SK-N-SH (cell line): ENCODE measurements around the gene DLK2. TPM values are rescaled to one million over a fixed set of nuclear protein-coding genes. Genes with fewer than 3 reads are reported as not detected.

Source experiments
- CTCF ChIA-PET: fragments of 300-600, 350-600 bp; formaldehyde crosslinking; extraction: SDS; loops from one replicate; lab custom pipeline; 2021; lab: Yijun Ruan, JAX
- POLR2A ChIA-PET: fragments of 350-600 bp; sonication (Branson Sonifier 250); formaldehyde crosslinking; extraction: SDS; loops from one replicate; lab custom pipeline; 2020; ENCODE audit warnings: antibody characterized with exemption, inconsistent platforms; lab: Yijun Ruan, JAX
- DNase-seq: peaks from one replicate; pipeline ENCODE4 v3.0.0; 2012
- H2AFZ ChIP-seq: fragments of 200-600 bp; sonication (generic); 2 replicates; pipeline ENCODE4 v1.8.1; 2016; ENCODE audit warnings: antibody characterized with exemption, mild to moderate bottlenecking, low read depth
- H3F3A ChIP-seq: fragments of 200-600 bp; sonication (generic); replicated peaks from 2 replicates; pipeline ENCODE3; 2016; ENCODE audit warnings: antibody characterized with exemption, mild to moderate bottlenecking; ENCODE audit not compliant: insufficient read depth
- H3K27ac ChIP-seq, 2 experiments: fragments of 200-500 bp in 1 of 2; fragments of 200-600 bp in 1 of 2; sonication (Bioruptor generic) in 1 of 2; sonication (generic), shearing (Covaris generic) in 1 of 2; 2 replicates each; pipeline versions ENCODE4 v1.5.1 to v1.6.1; 2014 to 2016; ENCODE audit warnings: low read depth in 2 of 2, inconsistent platforms in 1 of 2, low read length in 1 of 2, mild to moderate bottlenecking in 1 of 2, mixed read lengths in 1 of 2
- H3K27me3 ChIP-seq: fragments of 200-600 bp; sonication (generic), shearing (Covaris generic); 2 replicates; pipeline ENCODE4 v1.6.1; 2016; ENCODE audit warnings: mixed run types; ENCODE audit not compliant: insufficient read depth
- H3K36me3 ChIP-seq, 2 experiments: fragments of 200-500 bp in 1 of 2; fragments of 200-600 bp in 1 of 2; sonication (Bioruptor generic) in 1 of 2; sonication (generic) in 1 of 2; replicated peaks in 1 of 2; 2 replicates each; pipeline versions ENCODE3 to v1.5.1; 2014 to 2016; ENCODE audit warnings: low read length in 1 of 2, mild to moderate bottlenecking in 1 of 2; ENCODE audit not compliant: insufficient read depth in 2 of 2, control insufficient read depth in 1 of 2
- H3K4me1 ChIP-seq, 2 experiments: fragments of 200-500 bp in 1 of 2; fragments of 200-600 bp in 1 of 2; sonication (Bioruptor generic) in 1 of 2; sonication (generic), shearing (Covaris generic) in 1 of 2; 2 replicates each; pipeline versions ENCODE4 v1.5.1 to v1.6.1; 2014 to 2016; ENCODE audit warnings: low read depth in 1 of 2, low read length in 1 of 2, mixed run types in 1 of 2; ENCODE audit not compliant: insufficient read depth in 2 of 2, control insufficient read depth in 1 of 2
- H3K4me2 ChIP-seq: fragments of 200-600 bp; sonication (generic), shearing (Covaris generic); 2 replicates; pipeline ENCODE4 v1.6.1; 2017; ENCODE audit warnings: mixed run types
- H3K4me3 ChIP-seq, 2 experiments: fragments of 200-500 bp in 1 of 2; fragments of 200-600 bp in 1 of 2; sonication (Bioruptor generic) in 1 of 2; sonication (generic), shearing (Covaris generic) in 1 of 2; 2 replicates each; pipeline versions ENCODE4 v1.5.1 to v1.8.1; 2014 to 2016; ENCODE audit warnings: low read depth in 2 of 2, inconsistent platforms in 1 of 2, low read length in 1 of 2, mild to moderate bottlenecking in 1 of 2, mixed read lengths in 1 of 2, moderate library complexity in 1 of 2
- H3K79me2 ChIP-seq: fragments of 200-600 bp; sonication (generic); 2 replicates; pipeline ENCODE4 v1.8.1; 2017; ENCODE audit warnings: mild to moderate bottlenecking; ENCODE audit not compliant: insufficient read depth
- H3K9ac ChIP-seq: fragments of 200-600 bp; sonication (generic); 2 replicates; pipeline ENCODE4 v1.6.1; 2017; ENCODE audit warnings: mixed run types
- H3K9me2 ChIP-seq: fragments of 200-600 bp; sonication (generic); 2 replicates; pipeline ENCODE4 v1.6.1; 2017; ENCODE audit warnings: mixed run types
- H3K9me3 ChIP-seq: fragments of 200-600 bp; sonication (generic); 2 replicates; pipeline ENCODE4 v1.6.1; 2017; ENCODE audit warnings: mixed run types, mild to moderate bottlenecking, moderate library complexity
- H4K20me1 ChIP-seq: fragments of 200-600 bp; sonication (generic); 2 replicates; pipeline ENCODE4 v1.6.1; 2017; ENCODE audit warnings: mild to moderate bottlenecking, mixed run types; ENCODE audit not compliant: insufficient read depth
- FOSL2 ChIP-seq: IDR thresholded peaks from 2 replicates; pipeline ENCODE4 v1.4.0; 2012; ENCODE audit warnings: low read depth, mild to moderate bottlenecking, moderate library complexity, borderline replicate concordance
- MXI1 ChIP-seq: IDR thresholded peaks from 2 replicates; pipeline ENCODE4 v1.6.1; 2012; ENCODE audit warnings: mild to moderate bottlenecking, low read depth, low read length, improper control_type of control experiment
- NRF1 ChIP-seq: IDR thresholded peaks from 2 replicates; pipeline ENCODE4 v1.6.1; 2012; ENCODE audit warnings: low read depth, mild to moderate bottlenecking, low read length
- RAD21 ChIP-seq: IDR thresholded peaks from 2 replicates; pipeline ENCODE4 v1.6.1; 2012; ENCODE audit warnings: mild to moderate bottlenecking, low read length
- RXRA ChIP-seq: IDR thresholded peaks from 2 replicates; pipeline ENCODE4 v1.4.0; 2012; ENCODE audit warnings: low read depth, mild to moderate bottlenecking, borderline replicate concordance
- SIN3A ChIP-seq: IDR thresholded peaks from 2 replicates; pipeline ENCODE4 v1.6.1; 2012; ENCODE audit warnings: low read depth, mild to moderate bottlenecking, low read length, moderate library complexity, borderline replicate concordance
- TAF1 ChIP-seq: IDR thresholded peaks from 2 replicates; pipeline ENCODE4 v1.6.1; 2012; ENCODE audit warnings: low read depth, mild to moderate bottlenecking, low read length, moderate library complexity, borderline replicate concordance
- TCF12 ChIP-seq: IDR thresholded peaks from 2 replicates; pipeline ENCODE4 v1.4.0; 2012
- WGBS: methylation state at CpG from one replicate; pipeline ENCODE4 v1.1.6; 2017; ENCODE audit warnings: low lambda C conversion rate; 5-methylcytosine and 5-hydroxymethylcytosine counted together
- polyA plus RNA-seq, 3 experiments: library from polyadenylated mRNA; depleted of rRNA; stranded (reverse); fragments of >200 nt; gene quantifications; 2 replicates each; pipeline ENCODE4 v1.2.3, GENCODE V29; 2012
- TF ChIP-seq, protein P1 (sequence below): IDR thresholded peaks from 2 replicates; pipeline ENCODE4 v1.6.1; 2012; ENCODE audit warnings: mild to moderate bottlenecking, low read depth, low read length, moderate library complexity
- TF ChIP-seq, protein P2 (sequence below): IDR thresholded peaks from 2 replicates; pipeline ENCODE4 v1.4.0; 2012; ENCODE audit warnings: low read depth
- TF ChIP-seq, protein P3 (sequence below): IDR thresholded peaks from 2 replicates; pipeline ENCODE4; 2012

Gene DLK2, protein sequence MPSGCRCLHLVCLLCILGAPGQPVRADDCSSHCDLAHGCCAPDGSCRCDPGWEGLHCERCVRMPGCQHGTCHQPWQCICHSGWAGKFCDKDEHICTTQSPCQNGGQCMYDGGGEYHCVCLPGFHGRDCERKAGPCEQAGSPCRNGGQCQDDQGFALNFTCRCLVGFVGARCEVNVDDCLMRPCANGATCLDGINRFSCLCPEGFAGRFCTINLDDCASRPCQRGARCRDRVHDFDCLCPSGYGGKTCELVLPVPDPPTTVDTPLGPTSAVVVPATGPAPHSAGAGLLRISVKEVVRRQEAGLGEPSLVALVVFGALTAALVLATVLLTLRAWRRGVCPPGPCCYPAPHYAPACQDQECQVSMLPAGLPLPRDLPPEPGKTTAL
- polyA plus RNA-seq (2012; rRNA removed) = 1.9 and 3.9 TPM in 2 replicates
- 1.4 and 2.0 TPM in 2 replicates for polyA plus RNA-seq (2012; cell fraction: cytosol; rRNA removed)
- polyA plus RNA-seq (2012; cell fraction: nucleus; rRNA removed) = 1.9 and 2.7 TPM in 2 replicates

DNA sequence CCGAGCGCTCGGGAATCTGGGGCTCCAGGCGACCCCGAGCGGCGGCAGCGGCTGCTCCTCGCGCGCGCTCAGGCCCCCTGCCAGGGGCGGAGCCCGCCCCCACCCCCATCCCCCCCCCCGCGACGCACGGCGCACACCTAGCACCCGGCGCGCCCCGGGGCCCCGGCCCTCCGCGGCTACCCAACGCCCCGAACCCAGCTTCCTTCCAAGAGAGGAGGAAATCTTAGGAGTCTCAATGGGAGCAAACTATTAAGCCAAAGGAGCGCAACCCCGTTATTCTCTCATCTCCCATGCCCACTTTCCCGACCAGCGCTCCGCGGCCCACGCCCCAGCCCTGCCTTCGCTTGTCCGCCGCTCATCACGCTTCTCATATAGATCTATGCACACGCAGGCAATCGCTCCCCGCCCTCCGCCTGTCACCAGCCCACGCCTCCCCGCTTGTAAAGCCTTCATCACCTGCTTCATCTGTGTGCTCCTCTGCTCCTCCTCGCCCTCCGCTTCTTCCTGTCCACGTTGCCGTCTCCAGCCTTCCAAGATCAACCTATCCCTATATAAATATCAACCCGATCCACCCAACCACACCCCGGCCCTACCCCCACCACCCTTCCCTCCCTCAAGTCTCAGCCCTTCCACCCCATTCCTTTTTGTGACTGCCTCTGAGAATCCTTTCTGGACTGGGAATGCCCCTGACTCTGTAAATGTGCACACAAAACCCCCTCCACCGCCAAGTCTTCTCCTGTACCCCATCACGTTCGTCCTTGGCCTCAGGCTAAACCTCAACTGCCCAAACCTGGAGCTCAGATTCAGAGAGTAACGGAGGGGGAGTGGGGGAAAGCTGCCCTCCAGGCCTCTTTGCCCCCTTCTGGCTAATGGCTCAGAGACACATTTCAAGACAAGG lies at the start of gene DLK2:
DLK2 (minus strand) TSS at position 18 of the 898 bp plus-strand sequence. CDS start 723 bp downstream, outside the sequence.
- Histone ChIP-seq H3F3A (peaks cover 11% of the 10 kb centered on the region), H3K36me3 (peaks cover 0 to 6% of the 10 kb centered on the region in 2 experiments)
- no peak for TF ChIP-seq TCF12
- TF ChIP-seq, protein P1, sequence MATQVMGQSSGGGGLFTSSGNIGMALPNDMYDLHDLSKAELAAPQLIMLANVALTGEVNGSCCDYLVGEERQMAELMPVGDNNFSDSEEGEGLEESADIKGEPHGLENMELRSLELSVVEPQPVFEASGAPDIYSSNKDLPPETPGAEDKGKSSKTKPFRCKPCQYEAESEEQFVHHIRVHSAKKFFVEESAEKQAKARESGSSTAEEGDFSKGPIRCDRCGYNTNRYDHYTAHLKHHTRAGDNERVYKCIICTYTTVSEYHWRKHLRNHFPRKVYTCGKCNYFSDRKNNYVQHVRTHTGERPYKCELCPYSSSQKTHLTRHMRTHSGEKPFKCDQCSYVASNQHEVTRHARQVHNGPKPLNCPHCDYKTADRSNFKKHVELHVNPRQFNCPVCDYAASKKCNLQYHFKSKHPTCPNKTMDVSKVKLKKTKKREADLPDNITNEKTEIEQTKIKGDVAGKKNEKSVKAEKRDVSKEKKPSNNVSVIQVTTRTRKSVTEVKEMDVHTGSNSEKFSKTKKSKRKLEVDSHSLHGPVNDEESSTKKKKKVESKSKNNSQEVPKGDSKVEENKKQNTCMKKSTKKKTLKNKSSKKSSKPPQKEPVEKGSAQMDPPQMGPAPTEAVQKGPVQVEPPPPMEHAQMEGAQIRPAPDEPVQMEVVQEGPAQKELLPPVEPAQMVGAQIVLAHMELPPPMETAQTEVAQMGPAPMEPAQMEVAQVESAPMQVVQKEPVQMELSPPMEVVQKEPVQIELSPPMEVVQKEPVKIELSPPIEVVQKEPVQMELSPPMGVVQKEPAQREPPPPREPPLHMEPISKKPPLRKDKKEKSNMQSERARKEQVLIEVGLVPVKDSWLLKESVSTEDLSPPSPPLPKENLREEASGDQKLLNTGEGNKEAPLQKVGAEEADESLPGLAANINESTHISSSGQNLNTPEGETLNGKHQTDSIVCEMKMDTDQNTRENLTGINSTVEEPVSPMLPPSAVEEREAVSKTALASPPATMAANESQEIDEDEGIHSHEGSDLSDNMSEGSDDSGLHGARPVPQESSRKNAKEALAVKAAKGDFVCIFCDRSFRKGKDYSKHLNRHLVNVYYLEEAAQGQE = no peak
- no peak for TF ChIP-seq FOSL2
- TF ChIP-seq TAF1 = no peak
- no peak for TF ChIP-seq RAD21
- TF ChIP-seq, protein P2, sequence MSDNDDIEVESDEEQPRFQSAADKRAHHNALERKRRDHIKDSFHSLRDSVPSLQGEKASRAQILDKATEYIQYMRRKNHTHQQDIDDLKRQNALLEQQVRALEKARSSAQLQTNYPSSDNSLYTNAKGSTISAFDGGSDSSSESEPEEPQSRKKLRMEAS = no peak
- peak; percentile 57; the same call in 1 of the 2 replicates for TF ChIP-seq MXI1
- no peak for TF ChIP-seq NRF1
- no peak for TF ChIP-seq SIN3A
- TF ChIP-seq, protein P3, sequence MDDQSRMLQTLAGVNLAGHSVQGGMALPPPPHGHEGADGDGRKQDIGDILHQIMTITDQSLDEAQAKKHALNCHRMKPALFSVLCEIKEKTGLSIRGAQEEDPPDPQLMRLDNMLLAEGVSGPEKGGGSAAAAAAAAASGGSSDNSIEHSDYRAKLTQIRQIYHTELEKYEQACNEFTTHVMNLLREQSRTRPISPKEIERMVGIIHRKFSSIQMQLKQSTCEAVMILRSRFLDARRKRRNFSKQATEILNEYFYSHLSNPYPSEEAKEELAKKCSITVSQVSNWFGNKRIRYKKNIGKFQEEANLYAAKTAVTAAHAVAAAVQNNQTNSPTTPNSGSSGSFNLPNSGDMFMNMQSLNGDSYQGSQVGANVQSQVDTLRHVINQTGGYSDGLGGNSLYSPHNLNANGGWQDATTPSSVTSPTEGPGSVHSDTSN = 0 out of 2 replicates have a peak, but pooled peaks have one; percentile 2
- no peak for TF ChIP-seq RXRA
- TF ChIP-seq, all 33 proteins: peak for 2
- no peaks in the 10 kb centered on the region for H3K9me2 ChIP-seq
- H3K9me3 ChIP-seq = no peaks in the 10 kb centered on the region
- H2AFZ ChIP-seq = peak within 1 kb of the TSS; percentile 78; the same call in 1 of the 2 replicates
- H4K20me1 ChIP-seq = no peaks in the 10 kb centered on the region
- H3K27ac ChIP-seq = no peak within 1 kb of the TSS; a peak in 1 of 4 replicates
- H3K4me3 ChIP-seq = peak within 1 kb of the TSS; percentile 49 to 60
- H3K4me1 ChIP-seq = peaks cover 0 to 8% of the 10 kb centered on the region in 2 experiments; a peak in 1 of 4 replicates
- H3K9ac ChIP-seq = no peak within 1 kb of the TSS
- no peaks in the 10 kb centered on the region for H3K79me2 ChIP-seq
- peak within 1 kb of the TSS; percentile 90 for H3K4me2 ChIP-seq
- WGBS = 3% methylated on average over 21 of the region's 55 CpGs
- CTCF ChIA-PET = interaction anchor here (0.6 to 14.6 kb wide), 14 partner anchors 8 to 106 kb away, joined by 3 to 382 read pairs (median 4); partner anchors contain the start of genes LRRC73 and TJAP1
- DNase-seq = peak; percentile 85
- peaks cover 7% of the 10 kb centered on the region; the same call in 1 of the 2 replicates for H3K27me3 ChIP-seq
- POLR2A ChIA-PET = interaction anchor here (0.6 to 2.1 kb wide), 8 partner anchors 12 to 55 kb away, joined by 3 to 5 read pairs (median 3); partner anchors contain the start of genes LRRC73 and TJAP1
